ENCODE results near the gene FAM13A. TPM values are rescaled to one million over a fixed set of nuclear protein-coding genes. Genes with fewer than 3 reads are reported as not detected.

FAM13A gene
- total and polyA plus RNA-seq, 10 donors = 2.7 to 24.9 (median 18.3) TPM

DNA sequence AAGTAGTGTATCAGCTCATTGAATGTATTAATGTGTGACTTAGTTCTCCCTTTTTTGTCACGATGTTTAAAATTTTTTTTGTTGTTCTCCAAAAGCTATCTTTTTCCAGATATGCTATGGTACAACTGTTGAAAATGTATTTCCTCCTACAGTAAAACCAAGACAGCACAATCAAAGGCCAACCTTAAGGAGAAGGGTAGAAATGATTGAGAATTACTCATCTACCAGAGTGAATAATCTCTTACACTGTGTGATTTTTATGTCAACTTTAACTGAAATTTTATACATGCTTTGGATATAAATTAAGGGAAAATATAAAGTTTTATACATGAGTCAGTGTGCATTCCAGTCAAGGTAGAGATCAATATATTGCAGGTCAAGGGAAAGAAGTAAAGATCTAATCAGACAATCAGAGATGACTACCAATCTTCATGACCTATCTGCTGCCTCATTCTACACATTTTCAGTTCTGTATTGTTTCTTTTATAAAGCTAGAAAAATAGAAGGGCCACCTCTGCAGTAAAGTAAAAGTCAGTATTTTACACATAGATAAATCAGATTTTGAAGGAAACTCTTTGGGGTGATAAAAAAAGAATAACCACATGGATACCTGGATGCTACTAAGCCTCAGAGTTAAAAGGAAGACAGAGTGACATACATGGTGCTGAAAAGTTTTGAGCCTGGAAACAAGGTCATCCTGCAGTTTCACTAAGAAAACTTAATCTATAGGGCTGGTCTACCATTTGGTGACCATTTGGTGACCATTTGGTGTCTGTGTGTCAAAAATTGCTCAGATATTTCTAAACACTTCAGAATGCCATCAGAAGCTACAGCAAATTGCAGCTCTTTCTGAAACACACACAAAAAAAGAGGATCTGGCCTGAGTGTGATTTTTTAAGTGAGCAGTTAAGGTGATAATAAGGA lies 1.6 kb downstream of the FAM13A start:
- no peak for DNase-seq

DNA sequence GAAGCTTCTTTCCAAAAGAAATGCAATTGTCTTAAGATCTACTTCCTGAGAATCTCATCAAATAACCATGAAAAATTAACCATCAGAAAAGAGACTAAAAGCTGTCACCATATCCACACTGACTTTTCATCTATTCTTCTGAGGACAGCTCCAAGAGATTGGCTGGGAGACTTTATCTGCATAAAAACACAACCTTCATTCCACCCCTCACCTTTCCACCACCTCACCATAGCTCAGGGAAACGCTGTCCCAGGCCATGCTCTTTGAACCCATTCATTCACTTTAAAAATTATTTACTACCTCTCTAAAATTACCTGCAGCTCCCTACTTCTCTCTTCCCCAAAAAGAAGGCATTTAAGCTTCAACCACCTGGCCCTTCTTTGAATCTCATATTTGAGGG lies 2.4 kb downstream of the FAM13A start:
- H3K9me3 ChIP-seq = peaks cover 0 to 8% (median 1%) of the 10 kb centered on the region in 8 donors
- DNase-seq = no peak
- no peaks in the 10 kb centered on the region for H3K27me3 ChIP-seq (replicated peaks in 1 of 7)
- TF ChIP-seq POLR2AphosphoS5 (IDR thresholded peaks at IDR 0.05) = no peak
- no peak for TF ChIP-seq POLR2A (IDR thresholded peaks at IDR 0.05)
- TF ChIP-seq, protein P1, sequence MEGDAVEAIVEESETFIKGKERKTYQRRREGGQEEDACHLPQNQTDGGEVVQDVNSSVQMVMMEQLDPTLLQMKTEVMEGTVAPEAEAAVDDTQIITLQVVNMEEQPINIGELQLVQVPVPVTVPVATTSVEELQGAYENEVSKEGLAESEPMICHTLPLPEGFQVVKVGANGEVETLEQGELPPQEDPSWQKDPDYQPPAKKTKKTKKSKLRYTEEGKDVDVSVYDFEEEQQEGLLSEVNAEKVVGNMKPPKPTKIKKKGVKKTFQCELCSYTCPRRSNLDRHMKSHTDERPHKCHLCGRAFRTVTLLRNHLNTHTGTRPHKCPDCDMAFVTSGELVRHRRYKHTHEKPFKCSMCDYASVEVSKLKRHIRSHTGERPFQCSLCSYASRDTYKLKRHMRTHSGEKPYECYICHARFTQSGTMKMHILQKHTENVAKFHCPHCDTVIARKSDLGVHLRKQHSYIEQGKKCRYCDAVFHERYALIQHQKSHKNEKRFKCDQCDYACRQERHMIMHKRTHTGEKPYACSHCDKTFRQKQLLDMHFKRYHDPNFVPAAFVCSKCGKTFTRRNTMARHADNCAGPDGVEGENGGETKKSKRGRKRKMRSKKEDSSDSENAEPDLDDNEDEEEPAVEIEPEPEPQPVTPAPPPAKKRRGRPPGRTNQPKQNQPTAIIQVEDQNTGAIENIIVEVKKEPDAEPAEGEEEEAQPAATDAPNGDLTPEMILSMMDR (IDR thresholded peaks at IDR 0.05 in 8 of 11, conservative IDR thresholded peaks at IDR 0.05 in 3 of 11) = no peak
- H3K36me3 ChIP-seq = no peaks in the 10 kb centered on the region
- 45 to 58% (median 48%) methylated on average over 1 of the region's 1 CpG for WGBS, 5 donors
- no peak overlapping the region for H3K4me3 ChIP-seq
- intact Hi-C loops (cut with DNase I; ENCODE audit: low total_unique reads) = no loop called here
- peaks cover 0 to 30% (median 11%) of the 10 kb centered on the region in 6 donors for H3K4me1 ChIP-seq
- no peak overlapping the region for H3K27ac ChIP-seq

More for the DNA sequence above, 1.6 kb downstream of the FAM13A start:
- Histone ChIP-seq H3K27me3 (replicated peaks in 1 of 7) (no peaks in the 10 kb centered on the region), H3K4me3 (peak overlapping the region in 3 of 8 donors; percentile 26 to 59 (median 39)), H3K9me3 (peaks cover 0 to 8% (median 1%) of the 10 kb centered on the region in 8 donors), H3K4me1 (peaks cover 0 to 30% (median 11%) of the 10 kb centered on the region in 6 donors), H3K27ac (no peak overlapping the region), H3K36me3 (no peaks in the 10 kb centered on the region)
- TF ChIP-seq POLR2AphosphoS5 (IDR thresholded peaks at IDR 0.05) (no peak), POLR2A (IDR thresholded peaks at IDR 0.05) (no peak)
- TF ChIP-seq, protein P1 (IDR thresholded peaks at IDR 0.05 in 8 of 11, conservative IDR thresholded peaks at IDR 0.05 in 3 of 11) = no peak
- 20 to 43% (median 31%) methylated on average over 1 of the region's 1 CpG for WGBS, 5 donors
- intact Hi-C loops (cut with DNase I; ENCODE audit: low total_unique reads) = no loop called here

DNA sequence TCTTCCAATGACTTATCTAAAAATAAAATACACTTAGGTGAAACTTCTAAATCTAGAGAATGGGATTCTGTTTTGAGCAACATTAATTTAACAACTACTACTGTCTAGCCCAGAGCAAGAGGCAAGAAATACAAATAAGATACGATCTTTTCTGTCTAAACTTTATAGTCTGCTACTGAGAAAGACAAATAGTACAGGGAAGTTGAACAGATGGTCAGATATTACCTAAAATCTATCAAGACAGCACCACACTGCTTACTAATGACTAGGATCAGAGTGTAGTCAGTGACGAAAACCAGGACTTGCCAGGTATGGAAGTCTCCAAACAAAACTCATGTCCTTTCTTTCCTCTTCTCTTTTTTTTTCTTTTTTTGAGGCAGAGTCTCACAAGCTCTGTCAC lies 7.1 kb downstream of the FAM13A start:
- Histone ChIP-seq H3K4me1 (peaks cover 0 to 7% (median under 1%) of the 10 kb centered on the region in 6 donors), H3K27ac (no peak overlapping the region), H3K9me3 (peaks cover 0 to 8% (median 1%) of the 10 kb centered on the region in 8 donors), H3K27me3 (replicated peaks in 1 of 7) (no peaks in the 10 kb centered on the region), H3K4me3 (no peak overlapping the region), H3K36me3 (no peaks in the 10 kb centered on the region)
- intact Hi-C loops (cut with DNase I; ENCODE audit: low total_unique reads) = no loop called here
- 85 to 95% (median 94%) methylated on average over 2 of the region's 2 CpGs for WGBS, 5 donors
- DNase-seq = no peak
- TF ChIP-seq POLR2A (IDR thresholded peaks at IDR 0.05) (no peak), POLR2AphosphoS5 (IDR thresholded peaks at IDR 0.05) (no peak)
- TF ChIP-seq, protein P1 (IDR thresholded peaks at IDR 0.05 in 8 of 11, conservative IDR thresholded peaks at IDR 0.05 in 3 of 11) = no peak

DNA sequence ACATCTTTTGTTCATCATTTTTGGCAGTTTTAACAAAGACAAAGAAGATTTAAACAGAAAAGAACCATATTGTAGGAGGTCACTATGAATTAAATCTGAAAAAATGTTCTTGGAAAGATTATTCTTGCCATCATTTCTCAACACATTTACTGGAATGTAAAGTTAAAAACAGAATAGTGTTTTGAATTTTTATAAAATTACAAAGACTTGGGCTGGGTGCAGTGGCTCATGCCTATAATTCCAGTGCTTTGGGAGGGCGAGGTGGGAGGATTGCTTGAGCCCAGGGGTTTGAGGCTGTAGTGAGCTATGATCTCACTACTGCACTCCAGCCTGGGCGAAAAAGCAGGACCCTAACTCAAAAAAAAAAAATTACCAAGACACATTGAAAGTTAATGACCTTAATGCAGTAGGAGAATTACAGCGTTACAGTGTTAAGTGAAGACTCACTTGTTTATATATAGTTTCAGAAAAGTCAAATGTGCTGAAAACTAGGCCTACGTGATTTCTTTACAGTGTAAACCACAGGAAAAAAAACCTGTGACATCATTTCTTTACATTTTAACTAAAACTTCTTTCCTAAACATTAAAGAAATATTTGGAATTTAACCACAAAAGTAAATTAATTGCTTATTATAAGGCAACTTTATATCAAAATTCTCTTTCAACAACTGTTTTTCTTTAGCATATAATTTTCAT lies 7.9 kb downstream of the FAM13A start:
- DNase-seq = no peak
- intact Hi-C loops (cut with DNase I; ENCODE audit: low total_unique reads) = no loop called here
- TF ChIP-seq POLR2A (IDR thresholded peaks at IDR 0.05) = no peak
- no peak for TF ChIP-seq POLR2AphosphoS5 (IDR thresholded peaks at IDR 0.05)
- Histone ChIP-seq H3K27me3 (replicated peaks in 1 of 7) (no peaks in the 10 kb centered on the region), H3K4me3 (no peak overlapping the region), H3K27ac (no peak overlapping the region), H3K9me3 (peaks cover 0 to 8% (median 1%) of the 10 kb centered on the region in 8 donors), H3K36me3 (no peaks in the 10 kb centered on the region), H3K4me1 (no peaks in the 10 kb centered on the region)
- 77 to 93% (median 89%) methylated on average over 4 of the region's 4 CpGs for WGBS, 5 donors
